ENCODE measurements around the gene COL6A1.
"Not testable (repeated sequence)": the region's sequence is repeated elsewhere in the genome, so short reads cannot be mapped to it uniquely, and the experiment has no call there.

Gene COL6A1

GRCh38 chr21:45966791-45967394, 14.7 kb upstream of the COL6A1 start:
- no peak for DNase-seq

GRCh38 chr21:45969921-45970673, 11.5 kb upstream of the COL6A1 start:
- DNase-seq: no peak

GRCh38 chr21:45970674-45971615, 10.6 kb upstream of the COL6A1 start:
- DNase-seq: peak; percentile 79

DNA sequence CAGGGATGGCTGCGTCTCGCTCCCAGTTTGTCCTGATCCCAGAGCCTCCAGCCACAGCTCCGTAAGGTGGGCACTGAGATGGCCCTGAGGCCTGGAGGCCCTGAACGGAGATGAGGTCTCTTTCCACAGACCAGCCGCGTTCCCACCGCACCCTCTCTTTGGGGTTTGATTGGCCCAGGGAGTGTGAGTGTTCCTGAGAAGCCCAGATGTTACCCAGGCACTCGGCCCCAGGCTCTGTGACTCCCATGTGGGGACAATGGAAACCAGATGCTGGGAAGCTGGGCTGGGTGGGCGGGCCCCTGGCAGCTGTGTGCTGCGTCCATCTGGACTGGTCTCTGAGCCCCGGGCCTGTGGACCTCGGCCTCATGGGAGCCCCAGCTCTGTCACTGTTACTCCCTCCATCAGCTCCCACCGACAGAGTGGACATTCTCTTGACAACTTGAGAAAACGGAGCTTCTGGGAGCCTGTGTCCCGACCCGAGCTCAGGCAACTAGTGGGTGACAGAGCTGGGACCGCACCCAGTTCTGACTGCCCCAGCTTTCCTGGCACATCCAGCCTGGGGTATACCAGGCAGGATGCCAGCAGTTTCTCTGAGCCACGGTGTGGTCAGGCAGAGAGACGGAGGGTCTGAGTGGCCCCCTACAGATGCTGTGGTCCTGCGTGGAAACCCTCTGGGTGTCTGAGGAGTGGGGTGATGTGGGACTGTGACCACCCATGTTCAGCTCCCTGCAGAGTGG, 9.8 kb upstream of the COL6A1 start:
- no peak for DNase-seq

- no peak for DNase-seq
Observed at GRCh38 chr21:45972353-45972715, 9.2 kb upstream of the COL6A1 start.

DNA sequence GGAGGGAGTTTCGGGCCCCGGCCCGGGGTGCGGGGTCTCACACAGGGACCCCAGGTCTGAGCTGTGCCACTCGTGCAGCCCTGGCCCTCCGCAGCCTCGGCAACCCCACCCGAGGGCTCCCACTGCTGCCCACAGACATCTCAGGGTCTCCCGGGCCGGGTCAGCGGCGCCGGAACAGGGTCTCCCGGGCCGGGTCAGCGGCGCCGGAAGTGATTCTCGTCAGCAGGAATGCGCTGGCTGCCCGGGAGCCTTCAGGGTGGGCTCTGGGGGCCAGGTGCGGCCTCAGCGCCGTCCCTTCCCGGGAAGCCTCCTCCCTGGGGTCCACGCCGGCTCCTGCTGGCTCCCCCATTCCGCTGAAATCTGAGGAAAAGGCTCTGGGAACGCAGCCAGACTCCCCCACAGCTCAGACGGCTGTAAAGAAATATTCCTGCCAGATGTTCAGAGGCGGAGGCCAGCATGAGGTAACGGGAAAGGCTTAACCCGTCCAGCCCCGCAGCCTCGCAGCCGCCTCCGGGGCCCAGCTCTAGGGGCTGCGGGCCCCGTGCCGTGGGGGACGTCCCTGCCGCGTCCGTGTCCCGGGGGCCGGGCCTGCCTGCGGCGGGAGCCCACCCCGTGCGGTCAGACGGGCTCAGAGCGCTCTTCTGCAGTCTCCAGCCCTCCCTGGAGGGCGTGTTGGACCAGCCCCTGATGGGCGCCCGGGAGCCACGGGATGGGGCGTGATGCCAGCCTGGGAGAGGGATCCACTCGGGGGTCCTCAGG, 8.7 kb upstream of the COL6A1 start:
- DNase-seq: no peak

- DNase-seq: peak; percentile 88
Observed at GRCh38 chr21:45973475-45974072, 8.0 kb upstream of the COL6A1 start.

DNA sequence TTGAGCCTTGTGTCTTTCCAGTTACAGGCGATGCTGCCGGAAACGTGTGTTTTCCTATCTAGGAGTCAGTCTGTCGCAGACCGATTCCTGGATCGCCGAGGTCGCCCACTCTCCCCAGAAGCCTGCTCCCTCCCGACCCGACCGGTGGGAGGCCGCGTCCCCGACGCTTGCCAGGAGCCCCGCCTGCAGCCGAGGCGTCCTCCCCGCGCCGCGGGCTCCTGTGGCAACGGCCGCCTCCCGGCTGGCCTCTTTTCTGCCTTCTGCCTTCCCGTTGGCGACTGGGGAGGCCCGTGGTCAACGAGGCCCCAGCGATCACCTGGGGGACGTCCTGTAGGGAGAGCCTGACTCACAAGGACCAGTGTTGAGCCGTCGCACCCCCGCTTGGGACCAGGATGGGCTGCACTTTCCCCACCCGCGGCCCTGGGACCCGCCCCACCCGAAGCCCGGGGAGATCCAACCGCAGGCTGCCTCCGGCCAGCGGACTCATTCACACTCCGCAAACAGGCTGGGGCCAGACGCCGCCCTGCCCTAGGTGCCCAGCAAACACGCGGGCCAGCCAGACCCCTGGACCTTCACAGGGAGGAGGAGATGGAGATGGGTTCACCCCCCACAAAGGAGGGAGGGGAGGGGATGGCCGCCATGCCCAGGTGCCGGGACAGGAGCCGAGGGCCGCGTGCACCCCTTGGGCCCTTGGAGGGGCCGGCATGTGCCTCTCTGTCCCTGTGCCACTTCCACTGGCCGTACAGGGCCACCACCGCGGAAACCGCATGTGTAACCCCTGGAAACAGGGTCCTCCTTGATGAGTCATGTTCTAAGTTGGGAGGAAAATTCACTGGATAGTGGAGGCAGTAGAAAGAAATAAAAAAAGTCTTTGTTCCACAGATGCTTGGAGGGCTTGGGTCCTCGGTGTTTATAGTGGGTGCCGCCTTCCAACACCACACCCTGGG, 7.2 kb upstream of the COL6A1 start:
- DNase-seq: no peak

DNA sequence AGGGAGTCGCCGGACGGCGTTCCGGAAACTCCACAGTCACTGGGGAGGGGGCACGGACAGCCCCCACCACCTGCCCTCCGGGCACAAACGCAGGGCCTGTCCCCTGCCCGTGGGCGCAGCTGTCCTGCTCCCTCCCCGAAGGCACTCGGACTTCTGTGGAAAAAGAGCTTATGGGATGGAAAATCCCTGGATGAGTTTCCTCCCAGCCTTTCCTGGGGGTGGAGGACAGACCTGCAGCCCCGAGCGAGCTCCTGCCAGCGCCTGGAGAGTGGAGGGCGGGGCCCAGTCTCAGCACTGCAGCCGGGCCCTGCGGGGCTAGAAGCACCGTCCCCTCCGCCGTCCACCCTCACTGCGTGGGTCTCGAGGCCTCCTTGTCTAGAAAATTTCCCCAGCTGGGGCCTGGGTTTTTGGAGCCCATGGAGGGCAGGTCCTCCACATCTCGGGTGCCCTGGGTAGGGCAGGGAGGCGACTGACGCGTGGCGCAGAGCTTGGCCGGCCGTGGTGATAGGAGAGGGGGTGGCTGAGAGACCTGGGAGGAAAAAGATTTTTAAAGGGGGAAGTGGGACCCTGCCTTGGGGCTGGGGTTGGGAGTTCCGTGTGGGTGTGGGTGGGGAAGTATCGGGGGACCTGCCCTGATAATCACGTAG, 6.4 kb upstream of the COL6A1 start:
- no peak for DNase-seq

- DNase-seq: not testable (repeated sequence)
Observed at GRCh38 chr21:45975667-45976409, 5.7 kb upstream of the COL6A1 start.

DNA sequence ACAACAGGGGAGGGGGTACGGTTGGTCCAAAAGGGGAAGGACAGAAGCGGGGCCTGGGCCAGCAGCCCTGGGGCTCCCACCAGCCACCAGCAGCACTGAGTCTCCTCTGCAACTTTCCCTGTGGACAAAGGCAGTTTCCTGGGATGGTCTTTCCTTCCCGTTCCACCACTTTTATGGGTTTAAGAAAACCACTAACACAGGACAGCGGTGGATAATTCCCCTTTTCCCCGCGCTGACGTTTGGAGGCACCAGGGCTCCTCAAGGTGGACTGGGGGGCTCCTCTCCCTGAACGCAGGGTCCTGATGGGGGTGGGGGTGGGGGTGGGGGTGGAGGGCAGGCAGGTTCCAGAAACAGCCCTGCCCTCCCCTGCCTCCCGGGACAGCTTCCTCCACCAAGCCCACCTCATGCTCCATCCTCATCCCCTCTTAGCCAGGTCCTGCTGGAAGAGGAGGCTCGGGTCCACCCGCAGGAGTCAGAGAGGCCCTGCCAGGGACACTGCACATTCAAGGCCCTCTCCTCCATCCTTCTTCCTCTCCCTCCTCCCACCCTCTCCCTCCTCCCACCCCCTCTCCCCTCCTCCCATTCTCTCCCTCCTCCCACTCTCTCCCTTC, 4.8 kb upstream of the COL6A1 start:
- no peak for DNase-seq

DNA sequence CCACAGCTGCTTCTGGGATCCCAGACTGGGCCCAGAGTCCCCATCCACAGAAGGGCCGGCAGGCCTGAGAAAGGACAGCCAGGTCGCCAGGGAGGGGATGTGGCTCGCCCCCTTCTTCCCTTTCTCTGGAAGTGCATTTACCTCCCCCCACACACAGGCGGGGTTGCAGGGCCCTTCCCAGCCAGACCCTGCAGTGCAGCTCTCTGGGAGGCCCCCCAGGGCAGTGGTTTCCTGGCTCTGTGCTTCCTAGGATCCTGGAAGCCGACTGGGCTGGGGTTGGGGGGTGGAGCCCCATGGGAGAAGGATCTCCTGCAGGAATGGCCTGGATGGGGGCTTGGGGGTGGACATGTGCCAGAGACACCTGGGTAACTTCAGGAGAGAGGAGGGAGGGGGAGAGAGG, 4.2 kb upstream of the COL6A1 start:
- no peak for DNase-seq

DNA sequence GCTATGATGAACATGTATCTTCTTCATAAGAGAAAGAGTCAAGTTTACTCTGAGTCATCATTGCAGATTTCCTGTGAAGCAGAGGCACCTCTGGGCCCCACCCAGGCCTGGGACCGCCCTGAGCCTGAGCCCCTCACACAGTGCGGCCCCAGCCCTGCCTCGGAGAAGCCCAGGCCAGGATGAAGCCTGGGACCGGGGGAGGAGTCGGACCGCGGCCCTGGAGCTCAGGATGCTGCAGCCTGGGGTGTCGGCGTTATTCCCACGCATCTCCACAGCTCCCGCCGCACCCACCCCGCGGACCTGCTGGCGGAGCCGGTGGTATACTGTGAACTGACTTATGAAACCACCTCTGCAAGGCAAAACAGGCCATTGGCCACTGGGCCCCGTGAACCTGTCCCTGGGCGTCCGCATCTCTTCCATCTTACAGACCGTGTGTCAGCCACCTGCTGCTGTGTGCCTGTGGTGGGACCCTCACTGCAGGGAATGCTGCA, 2.4 kb upstream of the COL6A1 start:
- peak; percentile 61 for DNase-seq

GRCh38 chr21:45979651-45980050, 1.9 kb upstream of the COL6A1 start:
- peak; percentile 49 for DNase-seq

DNA sequence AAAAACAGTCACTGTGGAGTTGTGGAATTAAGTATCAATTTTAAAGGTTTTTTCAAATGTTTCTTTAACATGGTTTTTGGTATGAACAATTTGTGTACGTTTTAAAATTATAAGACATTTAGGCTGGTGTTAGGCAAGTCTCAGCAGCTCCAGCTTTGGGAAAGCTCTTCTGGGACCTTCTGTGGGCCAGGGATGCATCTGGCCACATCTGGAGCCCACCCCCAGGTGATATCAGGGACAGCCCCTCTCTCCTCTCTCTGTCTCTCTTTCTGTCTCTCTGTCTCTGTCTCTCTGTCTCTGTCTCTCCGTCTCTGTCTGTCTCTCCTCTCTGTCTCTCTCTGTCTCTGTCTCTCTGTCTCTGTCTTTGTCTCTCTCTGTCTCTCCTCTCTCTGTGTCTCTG, 1.3 kb upstream of the COL6A1 start:
- DNase-seq: no peak

GRCh38 chr21:45980697-45981096, 873 bp upstream of the COL6A1 start:
- DNase-seq: no peak

DNA sequence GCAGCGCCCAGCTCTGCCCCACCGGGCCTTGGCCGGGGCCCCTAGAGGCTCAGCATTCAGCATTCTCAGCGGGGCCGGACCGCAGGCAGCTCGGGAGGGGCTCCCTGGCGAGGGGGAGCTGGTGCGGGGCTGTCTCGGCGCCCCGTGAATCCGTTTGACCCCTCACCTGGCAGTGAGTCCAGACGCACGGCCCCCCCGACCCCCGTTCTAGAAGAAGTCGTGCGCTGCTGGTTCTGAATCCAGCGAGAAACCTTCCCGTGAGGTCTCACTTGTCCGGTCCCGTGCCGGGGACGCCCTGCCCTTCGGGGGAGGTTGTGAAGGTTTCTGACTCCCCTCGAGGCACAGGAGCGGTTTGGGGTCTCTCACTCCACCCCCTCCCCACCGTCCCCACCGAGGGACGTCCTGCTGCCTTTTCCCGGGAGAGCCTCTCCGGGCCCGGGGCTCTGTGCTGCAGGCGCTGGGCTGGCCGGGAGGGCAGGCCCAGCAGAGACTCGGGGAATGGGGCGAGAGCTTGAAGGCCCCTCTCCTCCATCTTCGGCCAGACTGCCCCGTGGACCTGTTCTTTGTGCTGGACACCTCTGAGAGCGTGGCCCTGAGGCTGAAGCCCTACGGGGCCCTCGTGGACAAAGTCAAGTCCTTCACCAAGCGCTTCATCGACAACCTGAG, 655 bp downstream of the COL6A1 start:
- DNase-seq: no peak

Measured in stimulated activated CD8-positive, alpha-beta memory T cell treated with anti-CD3 and anti-CD28 coated beads, Interleukin-4, amount 100 ng/mL, for 48 hours (primary cell).